GM21737 (cell line): ENCODE measurements around the gene FAM151A.

ENCODE experiments used
- ATAC-seq: cut with Tn5 transposase; IDR thresholded peaks from one replicate; pipeline ENCODE4 v1.9.1; 2021; ENCODE audit warnings: mild to moderate bottlenecking, moderate library complexity; ENCODE audit not compliant: unreplicated experiment

The FAM151A gene

DNA sequence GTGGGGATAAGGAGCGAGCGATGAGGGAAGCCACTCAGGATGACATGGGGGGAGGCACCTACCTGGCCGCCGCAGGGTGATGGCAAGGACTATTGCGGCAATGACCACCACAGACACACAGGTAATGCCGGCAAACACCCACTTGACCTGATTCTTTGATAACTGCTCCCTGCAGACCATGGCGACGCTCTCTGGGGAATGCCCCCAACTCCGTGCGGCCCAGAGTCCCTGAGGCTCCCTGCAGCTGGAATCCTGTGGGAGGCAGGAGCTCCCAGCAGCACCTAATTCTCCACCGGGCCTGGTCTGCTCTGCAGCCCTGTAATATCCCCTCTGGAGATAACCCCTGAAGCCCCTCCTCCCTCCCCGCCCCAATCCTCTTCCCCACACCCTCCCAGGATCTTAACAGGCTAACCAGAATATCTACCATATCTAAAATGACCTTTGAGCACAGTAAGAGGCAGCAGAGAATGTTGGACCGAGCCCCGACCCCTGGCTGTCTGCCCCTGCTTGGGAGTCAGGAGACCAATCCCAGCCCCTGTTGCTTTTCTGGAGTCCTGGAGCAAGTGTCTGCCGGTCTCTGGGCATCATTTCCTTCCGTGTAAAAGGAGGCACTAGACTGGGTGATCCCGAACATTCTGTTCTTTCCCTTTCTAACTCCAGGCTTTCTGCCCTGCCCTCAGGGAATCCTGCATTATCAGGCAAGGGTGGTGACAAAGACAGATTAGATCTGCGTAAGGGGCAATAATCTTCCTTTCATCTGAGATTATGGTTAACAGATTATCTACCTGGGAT lies at the start of gene FAM151A:
Gene FAM151A, minus strand, starts transcription at position 310 of the 792 bp plus-strand sequence. Its CDS starts 130 bp downstream, at position 180.
- no peak for ATAC-seq

DNA sequence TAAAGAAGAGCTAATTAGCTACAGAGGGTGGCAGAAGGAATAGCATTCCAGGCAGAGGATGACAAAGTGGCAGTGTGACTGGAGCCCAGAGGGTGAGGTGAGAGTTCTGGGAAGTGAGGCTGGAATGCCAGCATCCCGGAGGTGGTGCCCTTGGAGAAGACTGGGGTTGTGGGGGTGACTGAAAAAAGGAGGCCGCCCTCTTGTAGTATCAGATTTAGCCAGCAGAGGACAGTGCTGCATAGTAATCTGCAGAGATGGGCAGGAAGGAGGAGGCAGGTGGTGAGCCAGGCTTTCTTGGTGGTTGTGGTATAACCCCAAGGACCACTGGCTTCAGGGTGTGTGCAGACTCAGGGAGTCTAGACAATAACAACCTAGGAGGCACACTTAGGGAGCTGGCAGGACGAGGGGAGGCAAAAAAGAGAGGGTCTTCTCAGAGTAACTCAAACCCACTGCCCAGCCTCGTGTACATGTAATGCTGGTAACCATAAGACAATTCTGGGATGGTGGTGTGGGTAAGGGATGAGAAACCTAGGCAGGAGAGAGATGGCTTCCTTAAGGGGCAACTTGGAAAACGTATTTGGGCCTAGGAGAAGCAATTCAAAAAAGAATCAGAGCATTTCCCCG lies 48.8 kb upstream of the FAM151A start:
- no peak for ATAC-seq

DNA sequence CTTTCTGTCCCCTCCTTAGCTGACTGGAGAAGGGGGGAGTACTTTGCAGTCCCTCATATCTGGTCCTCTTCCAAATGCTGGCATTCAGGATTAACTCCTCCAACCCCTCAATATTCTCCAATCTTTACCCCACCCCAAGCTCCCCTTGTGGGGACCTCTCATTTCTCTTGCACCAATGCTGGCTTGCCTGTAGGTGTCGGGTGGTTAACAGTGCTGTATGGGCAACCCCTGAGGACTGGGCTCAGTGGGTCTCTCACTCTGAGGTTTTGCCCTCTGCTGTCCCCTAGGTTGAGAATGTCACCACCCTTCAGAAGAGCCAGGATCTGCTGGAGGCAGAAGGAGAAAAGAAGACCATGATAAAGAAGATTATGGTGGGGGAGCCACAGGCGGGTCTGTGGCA lies 45.2 kb upstream of the FAM151A start:
- no peak for ATAC-seq

DNA sequence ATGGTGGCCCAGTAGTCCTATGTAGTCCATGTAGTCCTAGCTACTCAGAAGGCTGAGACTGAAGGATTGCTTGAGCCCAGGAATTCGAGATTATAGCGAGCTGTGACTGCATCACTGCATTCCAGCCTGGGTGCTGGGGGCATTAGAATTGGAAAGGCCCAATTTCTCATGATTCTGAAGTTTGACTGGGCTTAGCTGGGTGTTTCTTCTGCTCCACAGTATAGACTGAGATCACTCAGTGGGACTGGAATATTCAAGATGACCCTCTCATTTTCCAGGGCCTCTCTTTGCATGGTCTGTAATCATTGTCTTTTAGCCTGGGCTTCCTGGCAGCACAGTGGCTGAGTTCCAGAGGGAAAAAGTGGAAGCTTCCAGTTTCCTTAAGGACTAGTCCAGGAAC lies 44.5 kb upstream of the FAM151A start:
- ATAC-seq, result no peak

DNA sequence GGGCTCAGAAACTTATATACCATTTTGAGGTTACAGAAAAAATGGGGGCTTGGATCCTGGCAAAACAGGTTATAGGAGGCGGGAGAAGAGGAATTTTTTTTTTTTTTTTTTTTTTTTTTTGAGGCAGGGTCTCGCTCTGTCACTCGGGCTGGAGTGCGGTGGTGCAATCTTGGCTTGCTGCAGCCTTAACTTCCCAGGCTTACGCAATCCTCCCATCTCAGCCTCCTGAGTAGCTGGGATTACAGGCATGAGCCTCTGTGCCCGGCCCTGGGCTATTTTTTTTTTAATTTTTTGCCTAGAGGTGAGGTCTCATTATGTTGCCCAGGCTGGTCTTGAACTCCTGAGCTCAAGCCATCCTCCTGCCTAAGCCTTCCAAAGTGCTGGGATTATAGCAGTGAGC lies 43.0 kb upstream of the FAM151A start:
- ATAC-seq, result no peak

DNA sequence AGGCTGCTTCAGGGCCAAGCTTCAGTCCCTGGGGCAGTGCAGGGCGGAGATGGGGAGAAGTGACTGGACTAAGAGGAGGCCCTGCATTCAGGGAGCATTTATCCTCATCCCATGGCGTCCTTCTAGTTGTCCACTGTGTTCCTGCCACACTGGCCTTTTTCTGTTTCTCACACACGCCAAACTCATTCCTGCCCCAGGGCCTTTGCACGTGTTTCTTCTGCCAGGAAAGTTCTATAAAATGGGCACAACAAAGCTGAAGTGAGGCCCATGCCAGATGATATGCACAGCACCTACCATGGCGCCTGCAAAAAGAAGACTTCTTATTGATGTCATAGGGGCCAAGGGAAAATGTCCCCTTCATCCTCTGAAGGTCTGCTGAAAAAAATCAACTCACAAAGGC lies 42.5 kb upstream of the FAM151A start:
- ATAC-seq, result no peak

DNA sequence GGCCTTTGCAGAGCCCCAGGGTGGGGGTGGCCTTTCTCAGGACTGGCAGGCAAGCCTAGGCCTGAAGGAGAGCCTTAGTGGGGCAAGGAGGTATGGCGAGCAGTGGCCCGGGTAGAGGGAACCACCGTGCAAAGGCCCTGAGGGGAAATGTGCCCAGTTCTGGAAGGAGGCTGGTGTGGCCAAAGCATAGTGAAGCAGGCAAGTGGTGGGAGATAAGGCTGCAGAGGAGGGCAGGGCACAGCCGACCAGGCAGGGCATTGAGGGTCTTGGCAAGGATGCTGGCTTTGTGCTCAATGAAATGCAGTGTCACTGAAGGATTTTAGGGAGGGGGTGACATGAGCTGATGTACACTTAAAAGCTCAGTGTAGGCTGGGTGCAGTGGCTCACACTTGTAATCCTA lies 41.0 kb upstream of the FAM151A start:
- no peak for ATAC-seq

DNA sequence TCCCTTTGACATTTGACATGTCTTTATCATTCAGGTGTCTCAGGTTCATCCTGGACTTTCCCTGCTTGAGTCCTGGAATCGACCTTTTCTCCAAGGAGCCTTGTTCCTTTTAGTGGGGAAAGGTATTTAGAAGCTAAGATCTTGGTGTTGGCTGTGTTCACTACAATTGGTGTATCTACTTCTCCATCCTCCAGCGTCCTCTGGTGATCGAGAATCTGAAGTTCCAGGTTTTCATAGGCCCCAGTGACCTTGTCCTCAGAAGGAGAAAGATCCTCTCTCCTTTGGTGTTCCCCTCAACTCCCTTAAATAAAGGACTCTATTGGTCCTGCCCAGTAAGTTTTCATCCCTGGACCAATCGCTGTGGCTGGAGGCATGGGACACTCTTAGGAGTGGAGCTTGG lies 40.4 kb upstream of the FAM151A start:
- no peak for ATAC-seq

DNA sequence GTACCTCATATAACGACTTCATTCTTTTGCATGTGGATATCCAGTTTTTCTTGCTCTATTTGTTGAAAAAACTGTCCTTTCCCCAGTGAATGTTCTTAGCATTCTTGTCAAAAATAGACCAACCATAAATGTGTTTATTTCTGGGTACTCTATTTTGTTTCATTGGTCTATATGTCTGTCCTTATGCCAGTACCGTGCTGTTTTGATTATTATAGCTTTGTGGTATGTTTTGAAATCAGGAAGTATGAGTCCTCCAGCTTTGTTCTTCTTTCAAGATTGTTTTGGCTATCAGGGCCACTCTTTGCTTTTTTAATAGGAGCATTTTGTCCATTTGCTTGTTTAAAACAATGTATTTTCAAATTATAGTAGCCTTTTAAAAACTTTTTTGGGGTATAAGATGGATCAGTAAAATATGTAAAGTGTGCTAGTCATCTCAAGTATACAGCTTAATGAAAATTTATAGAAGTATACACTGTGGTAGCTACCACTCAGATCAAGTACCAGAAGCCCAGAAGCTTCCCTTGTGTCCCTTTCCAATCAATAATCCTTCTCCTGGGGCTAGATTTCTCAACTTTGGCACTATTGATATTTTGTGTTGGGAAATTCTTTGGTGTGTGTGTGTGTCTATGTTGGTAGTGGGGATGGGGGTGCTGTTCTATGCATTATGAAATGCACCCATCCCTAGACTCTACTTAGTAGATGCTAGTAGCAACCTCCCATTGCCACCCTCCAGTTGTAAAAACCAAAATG lies 35.0 kb upstream of the FAM151A start:
- no peak for ATAC-seq

DNA sequence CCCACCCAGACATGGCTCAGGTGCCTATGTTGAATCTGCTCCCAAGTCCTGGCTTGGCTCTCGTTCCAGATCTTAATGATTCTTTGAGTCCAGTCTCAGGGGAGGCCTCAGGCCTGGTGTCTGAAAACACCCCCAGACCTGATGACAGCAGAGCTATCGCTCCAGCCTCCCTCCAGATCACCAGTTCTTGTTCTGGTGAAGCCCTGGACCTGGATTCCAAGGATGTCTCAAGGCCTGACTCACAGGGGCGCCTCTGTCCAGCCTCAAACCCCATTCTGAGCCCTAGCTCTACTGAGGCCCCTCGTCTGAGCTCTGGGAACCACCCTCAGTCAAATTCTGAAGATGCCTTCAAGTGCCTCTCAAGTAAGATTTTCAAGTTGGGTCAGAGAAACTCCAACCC lies 29.7 kb upstream of the FAM151A start:
- no peak for ATAC-seq

DNA sequence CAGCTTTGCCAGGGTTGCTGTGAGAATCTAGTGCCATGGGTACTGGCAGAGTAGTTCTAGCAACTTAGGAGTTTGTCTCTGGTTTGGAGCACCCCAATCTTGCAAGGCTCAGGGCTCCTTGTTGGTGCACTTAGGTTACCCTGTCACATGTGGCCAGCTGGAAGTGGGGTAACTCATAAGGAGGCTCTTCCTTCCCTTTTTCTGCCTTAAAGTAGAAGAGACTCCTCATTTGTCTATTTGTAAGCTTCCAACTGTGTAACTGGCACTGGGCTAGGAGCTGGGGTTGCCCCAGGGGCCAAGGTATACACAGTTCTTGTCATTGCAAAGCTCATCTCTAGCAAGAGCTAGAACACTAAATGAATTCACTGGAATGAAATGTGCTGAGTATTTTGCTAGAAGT lies 28.8 kb upstream of the FAM151A start:
- ATAC-seq, result no peak

DNA sequence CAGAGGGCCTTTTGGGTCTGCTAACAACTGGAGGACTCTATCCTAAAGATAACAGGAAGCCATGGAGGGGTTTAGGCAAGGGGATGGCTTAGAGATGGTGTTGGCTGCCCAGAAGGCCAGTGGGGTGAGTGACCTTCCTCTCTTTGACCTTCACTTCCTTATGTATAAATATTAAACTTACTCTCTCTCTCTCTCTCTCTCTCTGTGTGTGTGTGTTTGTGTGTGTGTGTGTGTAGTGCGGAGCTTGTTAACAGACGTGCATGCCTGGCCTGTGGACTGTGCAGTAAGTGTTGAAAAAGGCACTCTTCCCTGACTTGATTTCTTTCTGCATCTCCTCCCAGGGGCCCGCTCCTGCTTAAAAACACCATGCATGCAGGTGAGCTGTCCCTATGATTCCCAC lies 28.3 kb upstream of the FAM151A start:
- no peak for ATAC-seq

DNA sequence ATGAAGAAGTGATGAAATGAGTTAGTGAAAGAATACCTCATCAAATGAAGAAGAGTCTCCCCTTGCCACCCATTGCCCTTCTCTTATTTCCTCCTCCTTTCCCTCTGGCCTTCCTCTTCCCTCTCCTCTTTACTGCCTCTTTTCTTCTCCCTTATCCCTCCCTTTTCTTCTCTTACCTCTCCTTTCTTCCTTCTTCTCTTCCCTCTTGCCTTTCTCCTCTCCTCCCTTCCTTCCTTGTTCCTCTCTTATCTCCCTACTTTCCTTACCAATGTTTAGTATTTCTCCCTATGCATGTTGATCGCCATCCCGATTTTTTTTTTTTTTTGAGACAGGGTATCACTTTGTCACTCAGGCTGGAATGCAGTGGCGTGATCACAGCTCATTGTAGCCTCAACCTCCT lies 27.1 kb upstream of the FAM151A start:
- ATAC-seq, result no peak

DNA sequence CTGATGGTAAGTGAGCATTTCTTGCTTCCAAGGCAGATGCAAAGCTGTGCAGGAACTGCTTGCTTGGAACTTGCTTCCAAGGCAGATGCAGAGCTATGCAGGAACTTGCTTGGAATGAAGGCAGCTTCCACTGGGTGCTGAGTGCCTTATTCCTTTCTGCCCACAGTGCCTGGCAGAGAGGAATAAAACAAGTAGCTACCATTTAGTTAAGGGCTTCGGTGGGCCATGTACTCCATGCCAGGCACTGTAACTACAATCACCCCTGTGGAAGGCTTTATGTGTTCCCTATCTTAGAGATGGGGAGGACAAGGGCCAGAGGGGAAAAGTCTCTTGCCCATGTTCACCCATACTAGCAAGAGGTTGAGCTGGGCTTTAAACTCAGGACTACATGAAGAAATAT lies 26.6 kb upstream of the FAM151A start:
- ATAC-seq, result no peak

DNA sequence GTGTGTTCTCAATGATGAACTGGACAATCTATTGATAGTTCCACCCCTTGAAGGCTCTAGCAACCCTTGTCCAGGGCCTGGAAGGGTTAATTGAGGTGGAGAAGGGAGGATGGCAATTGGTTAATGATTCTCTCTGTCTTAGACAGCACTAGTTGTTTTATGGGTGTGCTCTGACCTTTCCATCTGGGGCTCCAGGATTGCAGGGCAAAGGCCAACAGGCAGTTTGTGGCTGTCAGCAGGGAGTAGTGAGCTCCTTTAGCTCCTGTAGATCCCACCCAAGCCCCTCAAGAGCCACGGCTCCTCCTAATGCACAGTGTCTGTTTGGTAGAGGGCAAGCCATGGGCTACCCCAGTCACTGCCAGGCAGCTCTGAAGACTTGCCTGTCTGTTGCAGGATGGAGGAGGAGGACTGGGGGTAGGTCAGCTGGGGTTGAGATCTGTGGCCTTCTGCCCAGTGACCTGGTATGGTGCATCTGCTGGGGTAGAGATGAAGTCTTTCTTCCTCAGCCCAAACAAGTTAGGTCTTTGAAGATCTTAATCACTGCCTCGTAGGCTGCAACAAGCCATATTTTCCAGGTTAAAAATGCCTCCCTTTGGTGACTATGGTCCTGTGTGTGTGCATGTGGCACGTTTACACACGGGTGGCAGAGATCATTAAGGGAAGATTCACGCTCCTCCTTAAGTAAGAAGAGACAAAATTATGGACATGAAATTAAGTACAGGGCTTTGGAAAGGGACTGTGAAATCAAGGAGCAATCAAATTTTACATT lies 26.0 kb upstream of the FAM151A start:
- ATAC-seq, result no peak

DNA sequence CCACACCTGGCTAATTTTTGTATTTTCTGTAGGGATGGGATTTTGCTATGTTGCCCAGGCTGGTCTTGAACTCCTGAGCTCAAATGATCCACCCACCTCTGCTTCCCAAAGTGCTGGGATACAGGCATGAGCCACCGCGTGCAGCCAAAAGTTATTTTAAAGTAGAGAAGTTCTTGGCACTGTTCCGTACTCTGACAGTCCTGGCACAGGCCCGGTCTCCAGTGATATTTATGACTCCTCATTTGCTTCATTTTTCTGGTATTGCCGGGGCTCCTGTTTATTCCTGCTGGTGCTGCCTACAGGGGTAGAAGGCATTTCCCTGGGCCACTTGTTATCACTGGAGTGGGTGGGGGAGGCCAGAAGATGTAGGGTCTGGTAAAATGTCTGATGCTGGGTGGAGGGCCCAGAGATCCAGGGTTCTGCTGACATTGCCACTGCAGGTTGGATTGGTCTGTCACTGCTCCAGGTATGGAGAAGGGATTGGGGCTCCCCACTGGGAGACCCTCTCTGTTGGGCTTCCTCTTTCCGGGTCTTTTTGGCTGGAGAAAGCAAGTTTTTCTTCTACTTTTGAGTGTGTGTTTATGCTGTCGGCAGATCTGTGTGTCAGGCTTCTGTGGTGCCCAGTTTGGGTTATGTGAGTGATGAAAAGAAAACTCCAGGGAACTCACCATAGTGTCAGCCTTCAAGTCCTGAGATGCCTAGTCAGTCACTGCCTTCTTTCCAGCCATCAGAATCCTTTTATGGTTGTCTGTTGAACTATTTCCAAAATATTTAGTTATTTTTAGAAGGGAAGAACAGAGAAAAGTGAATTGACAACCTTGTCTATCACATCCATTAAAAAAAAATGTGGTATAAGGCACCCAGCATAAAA lies 22.7 kb upstream of the FAM151A start:
- no peak for ATAC-seq

DNA sequence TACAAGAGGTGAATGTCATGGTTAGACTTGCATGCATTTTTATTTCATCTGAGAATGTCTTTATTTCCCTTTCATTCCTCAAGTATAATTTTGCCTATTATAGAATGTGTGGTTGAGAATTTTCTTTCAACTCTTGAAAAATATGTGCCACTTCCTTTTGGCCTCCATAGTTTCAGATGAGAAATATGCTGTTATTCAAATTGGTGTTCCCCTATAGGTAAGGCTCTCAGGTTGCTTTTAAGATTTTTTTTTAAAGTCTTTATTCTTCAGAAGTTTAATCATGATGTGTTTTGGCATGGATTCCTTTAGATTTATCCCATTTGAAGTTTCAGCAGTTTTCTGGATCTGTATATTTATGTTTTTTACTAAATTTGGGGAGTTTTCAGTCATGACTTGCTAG lies 20.4 kb upstream of the FAM151A start:
- no peak for ATAC-seq

DNA sequence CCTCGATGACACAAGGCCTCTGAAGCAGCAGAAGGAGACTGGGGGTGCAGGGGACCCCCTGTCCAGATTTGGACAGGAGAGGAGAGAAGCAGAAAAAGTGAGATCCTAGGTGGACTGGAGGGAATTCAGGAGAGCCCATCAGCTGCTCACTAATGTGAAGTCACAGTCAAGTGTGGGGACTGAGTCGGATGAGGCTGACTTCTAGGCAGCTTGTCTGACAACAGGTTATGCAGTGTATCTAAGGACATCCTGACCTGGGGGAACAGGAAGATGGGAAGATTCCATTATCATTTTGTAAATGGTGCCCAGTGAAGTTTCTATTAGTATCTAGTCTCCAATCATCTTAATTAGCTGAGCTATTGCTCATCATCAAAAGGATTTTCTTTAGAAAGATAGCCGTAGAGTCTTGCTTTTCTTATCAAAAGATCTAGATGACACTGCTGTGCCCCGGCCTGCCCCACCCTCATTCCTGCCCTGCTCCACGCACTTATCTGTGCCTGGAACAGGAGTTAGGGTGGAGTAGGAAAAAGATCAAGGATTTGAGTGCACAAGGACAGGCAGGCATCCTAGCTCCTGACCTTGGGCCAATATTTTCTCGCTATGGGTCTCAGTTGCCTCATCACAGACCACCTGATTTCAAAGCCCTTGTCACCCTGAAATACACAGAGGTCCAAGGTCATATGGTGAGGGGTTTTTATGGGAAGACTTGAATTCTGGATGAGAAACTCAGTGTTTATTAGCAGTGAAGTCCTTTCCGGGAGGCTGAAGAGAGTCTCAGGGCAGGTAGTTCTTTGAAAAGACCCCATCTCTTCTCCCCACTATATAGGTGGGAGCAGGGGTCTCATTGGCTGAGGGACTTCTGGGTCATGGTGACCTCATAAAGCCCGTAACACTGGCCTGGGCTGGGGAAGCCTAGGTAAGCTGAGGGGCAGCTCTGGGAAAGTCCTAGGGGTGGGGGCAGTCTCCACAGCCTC lies 17.8 kb upstream of the FAM151A start, which contains the start of gene MROH7:
Gene MROH7, plus strand, starts transcription at position 924 of the 974 bp plus-strand sequence. CDS start 11,141 bp downstream, outside the sequence.
- no peak for ATAC-seq

DNA sequence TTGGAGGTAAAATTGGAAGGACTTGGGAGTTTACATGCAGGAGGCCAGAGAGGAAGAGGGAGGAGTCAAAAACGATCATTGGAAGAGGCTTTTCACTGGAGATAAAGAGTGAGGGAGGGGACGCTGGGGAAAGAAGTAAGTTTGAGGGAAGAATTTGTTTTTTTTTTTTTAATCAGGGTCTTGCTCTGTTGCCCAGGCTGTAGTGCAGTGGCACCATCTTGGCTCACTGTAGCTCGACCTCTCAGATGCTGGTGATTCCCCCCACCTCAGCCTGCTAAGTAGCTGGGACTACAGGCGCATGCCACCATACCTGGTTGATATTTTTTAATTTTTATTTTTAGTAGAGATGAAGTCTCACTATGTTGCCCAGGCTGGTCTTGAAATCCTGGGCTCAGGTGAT lies 17.0 kb upstream of the FAM151A start:
- no peak for ATAC-seq
